Esophagus squamous epithelium (tissue), 5 donors: Measurements from ENCODE around the gene METTL3. TPM values are rescaled to one million over a fixed set of nuclear protein-coding genes. Genes with fewer than 3 reads are reported as not detected.

Experiments
- DNase-seq: peaks from one replicate; lab custom pipeline; 2025; lab: John Stamatoyannopoulos, UW
- H3K27ac ChIP-seq, 4 donors: fragments of 200-600 bp; sonication (generic); one replicate each; pipeline ENCODE4 v1.5.1; 2016 to 2019; ENCODE audit warnings: mild to moderate bottlenecking in 1 of 4
- H3K27me3 ChIP-seq, 4 donors: fragments of 200-600 bp; sonication (generic); 1 replicate in 3 of 4; 2 replicates in 1 of 4; pipeline versions ENCODE4 v1.5.1 to v1.6.0; 2017 to 2021; ENCODE audit warnings: antibody characterized with exemption in 1 of 4
- H3K36me3 ChIP-seq, 3 donors: fragments of 200-600 bp; sonication (generic); one replicate each; pipeline ENCODE4 v1.5.1; 2016 to 2019
- H3K4me1 ChIP-seq, 3 donors: fragments of 200-600 bp; sonication (generic); one replicate each; pipeline ENCODE4 v1.5.1; 2017 to 2019
- H3K4me3 ChIP-seq, 4 donors: fragments of 200-600 bp; sonication (generic); 1 replicate in 3 of 4; 2 replicates in 1 of 4; pipeline ENCODE4 v1.5.1; 2016 to 2019; ENCODE audit warnings: mild to moderate bottlenecking in 2 of 4, moderate library complexity in 1 of 4
- H3K9me3 ChIP-seq, 3 donors: fragments of 200-600 bp; sonication (generic); one replicate each; pipeline ENCODE4 v1.5.1; 2016 to 2019
- POLR2A ChIP-seq, 4 donors: fragments of 450-650 bp; IDR thresholded peaks; one replicate each; pipeline ENCODE4 v1.6.1; 2017; ENCODE audit warnings: antibody characterized with exemption in 4 of 4, mild to moderate bottlenecking in 4 of 4, moderate library complexity in 3 of 4
- WGBS, 2 donors: methylation state at CpG; one replicate each; pipeline ENCODE4 v1.1.5; 2018; 5-methylcytosine and 5-hydroxymethylcytosine counted together
- intact Hi-C: fragments of 100-400 bp; cut with DNase I; formaldehyde crosslinking; loops from one replicate; pipeline ENCODE4 v1.15.0; 2022
- total RNA-seq, 4 donors: library from RNA; depleted of rRNA; stranded (reverse); fragments of >200 nt; gene quantifications; one replicate each; pipeline ENCODE4 v1.1.0, GENCODE V29; 2016
- TF ChIP-seq, protein P1 (sequence below), 6 experiments: fragments of 450-650 bp in 4 of 6; fragments of 200-600 bp in 2 of 6; sonication (generic) in 2 of 6; IDR thresholded peaks; one replicate each; pipeline ENCODE4 v1.5.1; 2016 to 2019; ENCODE audit warnings: antibody characterized with exemption in 6 of 6, mild to moderate bottlenecking in 4 of 6, moderate library complexity in 4 of 6
- donor health status: DM: yes; HTN: yes; CAD: no.

Gene METTL3
- total RNA-seq, 4 donors from 2014 or later, result 26.0 to 65.0 (median 33.7) TPM

DNA sequence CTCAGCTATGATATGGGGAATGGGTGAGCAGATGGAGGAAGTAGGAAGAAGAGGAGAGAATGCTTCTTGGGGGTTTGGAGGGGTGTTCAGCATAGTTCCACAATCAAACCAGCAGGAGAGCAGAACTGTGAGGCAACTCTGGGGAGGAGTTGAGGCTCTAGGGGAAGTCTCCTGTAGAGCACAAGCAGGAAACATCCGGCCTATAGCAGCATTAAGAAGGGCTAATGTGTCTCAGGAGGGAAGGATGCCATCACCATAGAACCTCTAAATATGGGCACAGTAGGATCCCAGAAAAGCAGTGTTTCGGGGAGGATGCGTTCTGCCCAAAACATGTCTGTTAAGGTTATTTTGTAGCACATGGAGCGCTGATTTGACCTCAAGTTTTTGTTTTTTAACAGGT is 23.4 kb upstream of the METTL3 start:
- Histone ChIP-seq H3K4me3 (no peak overlapping the region), H3K36me3 (no peaks in the 10 kb centered on the region), H3K27me3 (peaks cover 0 to 58% (median 0%) of the 10 kb centered on the region in 4 donors), H3K9me3 (no peaks in the 10 kb centered on the region), H3K27ac (no peak overlapping the region), H3K4me1 (peaks cover 0 to 16% (median 10%) of the 10 kb centered on the region in 3 donors)
- intact Hi-C loops, result no loop called here
- TF ChIP-seq, protein P1, sequence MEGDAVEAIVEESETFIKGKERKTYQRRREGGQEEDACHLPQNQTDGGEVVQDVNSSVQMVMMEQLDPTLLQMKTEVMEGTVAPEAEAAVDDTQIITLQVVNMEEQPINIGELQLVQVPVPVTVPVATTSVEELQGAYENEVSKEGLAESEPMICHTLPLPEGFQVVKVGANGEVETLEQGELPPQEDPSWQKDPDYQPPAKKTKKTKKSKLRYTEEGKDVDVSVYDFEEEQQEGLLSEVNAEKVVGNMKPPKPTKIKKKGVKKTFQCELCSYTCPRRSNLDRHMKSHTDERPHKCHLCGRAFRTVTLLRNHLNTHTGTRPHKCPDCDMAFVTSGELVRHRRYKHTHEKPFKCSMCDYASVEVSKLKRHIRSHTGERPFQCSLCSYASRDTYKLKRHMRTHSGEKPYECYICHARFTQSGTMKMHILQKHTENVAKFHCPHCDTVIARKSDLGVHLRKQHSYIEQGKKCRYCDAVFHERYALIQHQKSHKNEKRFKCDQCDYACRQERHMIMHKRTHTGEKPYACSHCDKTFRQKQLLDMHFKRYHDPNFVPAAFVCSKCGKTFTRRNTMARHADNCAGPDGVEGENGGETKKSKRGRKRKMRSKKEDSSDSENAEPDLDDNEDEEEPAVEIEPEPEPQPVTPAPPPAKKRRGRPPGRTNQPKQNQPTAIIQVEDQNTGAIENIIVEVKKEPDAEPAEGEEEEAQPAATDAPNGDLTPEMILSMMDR (IDR thresholded peaks at IDR 0.05), result no peak
- no peak for TF ChIP-seq POLR2A (IDR thresholded peaks at IDR 0.05)
- WGBS, 2 donors, result 66 to 68% methylated on average over 4 of the region's 4 CpGs
- DNase-seq, result no peak

DNA sequence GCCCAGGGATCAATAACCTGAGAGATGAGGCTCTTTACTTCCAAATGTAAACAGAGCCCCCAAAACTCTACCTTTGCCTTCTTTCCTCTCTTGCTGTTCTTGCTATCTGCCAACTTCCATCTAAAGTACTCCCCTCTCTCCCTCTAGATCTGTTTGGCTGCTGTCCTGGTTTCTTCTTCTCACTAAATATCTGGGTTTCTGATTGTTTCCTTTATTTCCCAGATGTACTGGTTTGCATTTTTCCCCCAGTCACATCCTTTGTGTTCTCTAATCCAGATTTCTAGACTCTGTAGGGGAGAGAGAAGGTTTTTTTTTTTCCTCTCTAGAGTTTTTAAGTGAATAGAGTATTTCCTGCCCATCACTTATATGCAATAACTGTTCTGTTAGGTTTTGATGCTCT is 22.2 kb upstream of the METTL3 start:
- Histone ChIP-seq H3K27ac (no peak overlapping the region), H3K27me3 (peaks cover 0 to 50% (median 0%) of the 10 kb centered on the region in 4 donors), H3K4me3 (no peak overlapping the region), H3K4me1 (peaks cover 0 to 16% (median 10%) of the 10 kb centered on the region in 3 donors), H3K36me3 (no peaks in the 10 kb centered on the region), H3K9me3 (no peaks in the 10 kb centered on the region)
- TF ChIP-seq, protein P1 (IDR thresholded peaks at IDR 0.05), result no peak
- TF ChIP-seq POLR2A (IDR thresholded peaks at IDR 0.05), result no peak
- no peak for DNase-seq
- intact Hi-C loops, result no loop called here

DNA sequence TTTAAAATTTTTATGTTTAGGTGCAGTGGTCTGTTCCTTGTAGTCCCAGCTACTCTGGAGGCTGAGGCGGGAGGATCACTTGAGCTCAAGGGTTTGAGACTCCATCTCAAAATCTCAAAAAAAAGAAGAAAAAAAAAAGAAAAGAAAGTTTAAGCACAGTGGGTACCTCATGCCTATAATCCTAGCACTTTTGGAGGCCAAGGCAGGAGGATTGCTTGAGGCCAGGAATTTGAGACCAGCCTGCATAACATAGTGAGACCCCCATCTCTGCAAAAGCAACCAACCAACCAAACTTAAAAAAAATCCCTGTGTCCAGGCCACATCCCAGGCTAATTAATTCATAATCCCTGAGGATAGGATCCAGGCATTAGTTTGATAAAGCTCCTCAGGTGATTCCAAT is 18.4 kb upstream of the METTL3 start:
- intact Hi-C loops, result no loop called here
- H3K27ac ChIP-seq, result no peak overlapping the region
- peaks cover 0 to 5% (median 0%) of the 10 kb centered on the region in 3 donors for H3K36me3 ChIP-seq
- peaks cover 0 to 25% (median 0%) of the 10 kb centered on the region in 3 donors for H3K4me1 ChIP-seq
- H3K27me3 ChIP-seq, result peaks cover 0 to 13% (median 0%) of the 10 kb centered on the region in 4 donors
- no peak overlapping the region for H3K4me3 ChIP-seq
- no peaks in the 10 kb centered on the region for H3K9me3 ChIP-seq
- 88 to 100% methylated on average over 1 of the region's 1 CpG for WGBS, 2 donors
- no peak for DNase-seq
- TF ChIP-seq POLR2A (IDR thresholded peaks at IDR 0.05), result no peak
- TF ChIP-seq, protein P1 (IDR thresholded peaks at IDR 0.05), result no peak

DNA sequence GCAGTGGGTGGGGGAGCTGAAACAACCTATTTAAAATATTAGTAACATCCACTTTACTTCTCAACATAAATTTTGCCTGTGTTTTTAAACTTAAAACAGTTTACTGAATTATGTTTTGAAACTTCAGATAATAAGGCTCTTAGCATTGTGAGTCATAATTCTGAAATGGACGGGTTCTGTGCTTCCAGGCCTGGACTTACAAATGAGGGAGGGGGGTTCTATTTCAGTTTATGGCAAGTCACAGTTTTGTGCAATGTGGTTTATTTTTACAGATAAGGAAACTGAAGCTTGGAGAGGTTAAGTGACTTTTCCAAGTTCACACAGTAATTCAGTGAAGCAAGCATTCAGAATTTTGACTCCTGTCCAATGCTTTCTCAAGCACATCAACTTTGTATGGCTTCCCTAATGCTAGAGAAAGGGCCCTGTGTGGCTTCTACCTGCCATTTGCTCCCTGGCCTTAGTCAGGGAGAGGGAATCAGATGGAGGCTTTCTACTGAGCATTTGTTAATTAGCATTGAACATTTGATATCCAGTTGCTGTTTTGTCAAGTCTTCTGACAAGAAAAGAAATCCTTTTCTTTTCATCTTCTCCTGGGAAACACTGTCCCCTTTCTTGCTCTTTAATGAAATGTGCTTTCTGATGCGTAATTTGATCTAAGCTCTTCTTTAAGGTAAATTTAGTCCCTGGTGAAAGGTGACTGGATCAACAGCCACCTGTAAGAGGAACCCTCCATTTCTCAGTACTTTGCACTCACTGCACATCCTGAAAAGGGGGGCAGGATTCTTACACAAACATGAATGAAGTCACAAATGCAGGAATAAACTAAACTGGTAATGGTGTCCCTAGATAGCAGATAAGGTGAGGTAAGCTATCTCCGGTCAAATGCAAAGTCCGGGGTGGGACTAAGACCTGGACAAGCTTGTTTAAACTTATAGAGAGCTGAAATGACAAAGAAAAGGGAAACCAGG is 17.5 kb upstream of the METTL3 start:
- Histone ChIP-seq H3K9me3 (no peaks in the 10 kb centered on the region), H3K36me3 (peaks cover 0 to 11% (median 0%) of the 10 kb centered on the region in 3 donors), H3K4me1 (peaks cover 0 to 25% (median 0%) of the 10 kb centered on the region in 3 donors), H3K27me3 (peaks cover 0 to 5% (median 0%) of the 10 kb centered on the region in 4 donors), H3K4me3 (no peak overlapping the region), H3K27ac (no peak overlapping the region)
- no peak for TF ChIP-seq POLR2A (IDR thresholded peaks at IDR 0.05)
- TF ChIP-seq, protein P1 (IDR thresholded peaks at IDR 0.05), result no peak
- WGBS, 2 donors, result 75 to 80% methylated on average over 4 of the region's 4 CpGs
- DNase-seq, result no peak
- intact Hi-C loops, result no loop called here

DNA sequence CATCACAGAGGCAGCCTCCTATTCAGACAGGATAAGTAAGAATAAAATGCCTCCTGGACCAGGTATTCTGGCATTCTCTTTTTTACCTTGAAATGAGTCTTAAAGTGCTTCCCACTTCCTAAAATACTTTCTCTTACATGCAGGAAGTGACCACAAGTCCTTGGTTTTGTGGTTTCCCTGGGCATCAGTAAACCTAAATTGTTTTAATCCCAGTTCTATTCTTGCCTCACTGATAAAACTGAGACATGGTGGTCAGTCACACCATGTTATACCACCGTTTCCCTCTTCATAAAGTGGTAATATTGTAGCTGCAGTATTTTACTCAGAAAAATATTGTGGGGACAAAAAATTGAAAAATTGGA is 16.2 kb upstream of the METTL3 start:
- intact Hi-C loops, result no loop called here
- H3K27me3 ChIP-seq, result no peaks in the 10 kb centered on the region
- H3K4me1 ChIP-seq, result peaks cover 0 to 25% (median 0%) of the 10 kb centered on the region in 3 donors
- peaks cover 0 to 11% (median 0%) of the 10 kb centered on the region in 3 donors for H3K36me3 ChIP-seq
- no peaks in the 10 kb centered on the region for H3K9me3 ChIP-seq
- H3K4me3 ChIP-seq, result no peak overlapping the region
- no peak overlapping the region for H3K27ac ChIP-seq
- no peak for TF ChIP-seq POLR2A (IDR thresholded peaks at IDR 0.05)
- WGBS, 2 donors, result 15 to 54% methylated on average over 1 of the region's 1 CpG
- DNase-seq, result no peak
